ENCODE measurements around the gene PTPN23. TPM values are rescaled to one million over a fixed set of nuclear protein-coding genes. Genes with fewer than 3 reads are reported as not detected.

Gene PTPN23
- total RNA-seq, 2 experiments from 2014 or later = 13.6 to 40.0 TPM

- intact Hi-C loops (cut with micrococcal nuclease; ENCODE audit: unreplicated experiment) = no loop called here
- Histone ChIP-seq H3K4me2 (ENCODE audit: low read length) (no peak overlapping the region), H3K4me1 (ENCODE audit: insufficient read depth, low read length, poor library complexity, severe bottlenecking) (no peaks in the 10 kb centered on the region), H2AFZ (ENCODE audit: low read length) (no peak overlapping the region), H3K36me3 (ENCODE audit: insufficient read depth, low read length) (peaks cover 90% of the 10 kb centered on the region), H3K4me3 (ENCODE audit: low read depth, low read length, poor library complexity, severe bottlenecking) (no peak overlapping the region), H4K20me1 (ENCODE audit: insufficient read depth, low read length) (no peaks in the 10 kb centered on the region), H3K9me2 (ENCODE audit: insufficient read depth, low read length) (no peaks in the 10 kb centered on the region), H3K9me3 (ENCODE audit: low read length) (no peaks in the 10 kb centered on the region), H3K79me2 (ENCODE audit: insufficient read depth, low read depth, low read length) (no peaks in the 10 kb centered on the region), H3K27ac (ENCODE audit: low read depth, low read length, poor library complexity, severe bottlenecking) (no peak overlapping the region)
- no peak for TF ChIP-seq EZH2phosphoT487 (IDR thresholded peaks at IDR 0.05; ENCODE audit: borderline replicate concordance, low read depth, low read length)
- no peak for TF ChIP-seq CTCF (conservative IDR thresholded peaks at IDR 0.05; ENCODE audit: low read length)
- ChIA-PET POLR2A (interaction anchor here (0.6 kb wide), 1 partner anchor 127 kb away, joined by 6 read pairs; no protein-coding TSS in a partner anchor), CTCF (ENCODE audit: unreplicated experiment) (no interaction called here)
- DNase-seq (ENCODE audit: low spot score) = no peak
- no TSS peak for BruUV-seq (replicated peaks)
These were observed 43.2 kb upstream of the PTPN23 start for GRCh38 chr3:47337656-47338055.

GRCh38 chr3:47339951-47340350 lies 40.9 kb upstream of the PTPN23 start:
- Histone ChIP-seq H2AFZ (ENCODE audit: low read length) (no peak overlapping the region), H3K27ac (ENCODE audit: low read depth, low read length, poor library complexity, severe bottlenecking) (no peak overlapping the region), H4K20me1 (ENCODE audit: insufficient read depth, low read length) (no peaks in the 10 kb centered on the region), H3K79me2 (ENCODE audit: insufficient read depth, low read depth, low read length) (no peaks in the 10 kb centered on the region), H3K9me2 (ENCODE audit: insufficient read depth, low read length) (no peaks in the 10 kb centered on the region), H3K36me3 (ENCODE audit: insufficient read depth, low read length) (peaks cover 90% of the 10 kb centered on the region), H3K4me1 (ENCODE audit: insufficient read depth, low read length, poor library complexity, severe bottlenecking) (no peaks in the 10 kb centered on the region), H3K4me3 (ENCODE audit: low read depth, low read length, poor library complexity, severe bottlenecking) (no peak overlapping the region), H3K9me3 (ENCODE audit: low read length) (no peaks in the 10 kb centered on the region), H3K4me2 (ENCODE audit: low read length) (no peak overlapping the region)
- intact Hi-C loops (cut with micrococcal nuclease; ENCODE audit: unreplicated experiment) = no loop called here
- ChIA-PET CTCF (ENCODE audit: unreplicated experiment) (no interaction called here), POLR2A (interaction anchor here (0.6 to 0.7 kb wide), 3 partner anchors 8 to 142 kb away, joined by 3 to 6 read pairs (median 5); no protein-coding TSS in a partner anchor)
- BruUV-seq (replicated peaks) = no TSS peak
- no peak for TF ChIP-seq EZH2phosphoT487 (IDR thresholded peaks at IDR 0.05; ENCODE audit: borderline replicate concordance, low read depth, low read length)
- TF ChIP-seq CTCF (conservative IDR thresholded peaks at IDR 0.05; ENCODE audit: low read length) = no peak
- DNase-seq (ENCODE audit: low spot score) = no peak

GRCh38 chr3:47340866-47341265 lies 40.0 kb upstream of the PTPN23 start:
- H3K36me3 ChIP-seq (ENCODE audit: insufficient read depth, low read length) = peaks cover 90% of the 10 kb centered on the region

More at GRCh38 chr3:47340866-47341265, 40.0 kb upstream of the PTPN23 start:
- ChIA-PET CTCF (ENCODE audit: unreplicated experiment) (no interaction called here), POLR2A (interaction anchor here (0.6 to 0.7 kb wide), 3 partner anchors 23 to 346 kb away, joined by 3 to 4 read pairs (median 3); no protein-coding TSS in a partner anchor)
- Histone ChIP-seq H3K4me1 (ENCODE audit: insufficient read depth, low read length, poor library complexity, severe bottlenecking) (peaks cover 3% of the 10 kb centered on the region), H3K79me2 (ENCODE audit: insufficient read depth, low read depth, low read length) (no peaks in the 10 kb centered on the region), H3K27ac (ENCODE audit: low read depth, low read length, poor library complexity, severe bottlenecking) (no peak overlapping the region), H3K9me3 (ENCODE audit: low read length) (no peaks in the 10 kb centered on the region), H3K4me3 (ENCODE audit: low read depth, low read length, poor library complexity, severe bottlenecking) (no peak overlapping the region), H3K9me2 (ENCODE audit: insufficient read depth, low read length) (no peaks in the 10 kb centered on the region), H2AFZ (ENCODE audit: low read length) (no peak overlapping the region), H4K20me1 (ENCODE audit: insufficient read depth, low read length) (no peaks in the 10 kb centered on the region), H3K4me2 (ENCODE audit: low read length) (no peak overlapping the region)
- BruUV-seq (replicated peaks) = no TSS peak
- TF ChIP-seq CTCF (conservative IDR thresholded peaks at IDR 0.05; ENCODE audit: low read length) (no peak), EZH2phosphoT487 (IDR thresholded peaks at IDR 0.05; ENCODE audit: borderline replicate concordance, low read depth, low read length) (no peak)
- intact Hi-C loops (cut with micrococcal nuclease; ENCODE audit: unreplicated experiment) = no loop called here
- DNase-seq (ENCODE audit: low spot score) = no peak
